GM19193 (cell line): ENCODE measurements around the gene JARID2.

Experiments
- POLR2A ChIP-seq: IDR thresholded peaks from 4 replicates; pipeline ENCODE4 v1.6.1; 2011; ENCODE audit not compliant: insufficient read depth, insufficient read length; ENCODE audit errors: extremely low read depth

JARID2 gene

GRCh38 chr6:15266423-15266996 is 20.6 kb downstream of the JARID2 start:
- TF ChIP-seq POLR2A = no peak

DNA sequence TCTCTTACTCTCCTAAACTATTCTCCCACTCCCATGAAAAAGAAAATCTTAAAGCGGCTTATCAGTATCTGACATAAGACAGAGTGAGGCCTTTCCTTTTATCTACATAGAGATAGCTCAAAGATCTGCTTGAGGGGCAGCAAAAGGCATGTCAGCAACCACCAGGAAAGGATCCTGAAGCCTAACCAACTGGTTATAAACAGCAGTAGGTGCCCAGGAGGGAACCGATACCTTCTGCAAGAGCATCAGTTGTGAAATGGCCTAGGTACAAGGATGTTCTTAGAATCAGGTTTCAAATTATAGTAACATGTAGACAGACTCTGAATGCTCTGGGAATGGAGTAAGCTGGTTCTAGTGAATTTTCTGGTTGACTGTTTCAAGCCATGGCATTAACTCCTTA is 21.4 kb downstream of the JARID2 start:
- no peak for TF ChIP-seq POLR2A

- TF ChIP-seq POLR2A = no peak
Observed at GRCh38 chr6:15268137-15268908, 22.5 kb downstream of the JARID2 start.

GRCh38 chr6:15269011-15269410 is 23.1 kb downstream of the JARID2 start:
- no peak for TF ChIP-seq POLR2A

DNA sequence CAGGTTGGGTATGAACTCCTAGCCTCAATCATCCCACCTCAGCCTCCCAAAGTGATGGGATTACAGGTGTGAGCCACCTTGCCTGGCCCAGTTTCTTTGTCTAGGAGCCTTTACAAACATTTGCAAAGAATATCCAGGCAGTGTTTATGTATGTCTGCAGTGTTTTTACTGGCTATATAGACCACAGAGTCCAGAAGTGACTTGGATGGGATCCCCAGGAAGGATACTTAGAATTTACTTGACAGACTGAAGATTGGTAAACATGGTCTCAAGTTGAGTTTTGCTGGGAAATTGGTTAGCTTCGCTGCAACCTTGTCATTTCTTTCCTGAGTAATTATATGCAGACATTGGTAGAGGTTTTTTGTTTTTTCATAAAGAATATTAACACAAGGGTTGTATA is 23.8 kb downstream of the JARID2 start:
- no peak for TF ChIP-seq POLR2A

DNA sequence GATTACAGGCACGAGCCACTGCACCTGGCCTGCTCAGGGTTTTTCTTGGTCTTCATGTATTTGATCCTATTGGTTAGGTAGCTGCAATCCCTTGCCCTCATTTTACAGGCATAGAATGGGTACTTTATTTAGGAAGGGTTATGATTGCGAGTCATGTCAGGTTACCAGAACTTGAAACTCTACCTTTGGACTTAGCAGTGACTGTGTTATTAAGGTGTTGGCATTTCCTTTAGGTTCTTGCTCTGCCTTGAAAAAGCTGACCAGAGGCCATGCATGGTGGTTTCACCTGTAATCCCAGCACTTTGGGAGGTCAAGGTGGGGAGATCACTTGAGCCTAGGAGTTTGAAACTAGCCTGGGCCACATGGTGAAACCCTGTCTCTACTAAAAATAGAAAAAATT is 24.5 kb downstream of the JARID2 start:
- TF ChIP-seq POLR2A = no peak

DNA sequence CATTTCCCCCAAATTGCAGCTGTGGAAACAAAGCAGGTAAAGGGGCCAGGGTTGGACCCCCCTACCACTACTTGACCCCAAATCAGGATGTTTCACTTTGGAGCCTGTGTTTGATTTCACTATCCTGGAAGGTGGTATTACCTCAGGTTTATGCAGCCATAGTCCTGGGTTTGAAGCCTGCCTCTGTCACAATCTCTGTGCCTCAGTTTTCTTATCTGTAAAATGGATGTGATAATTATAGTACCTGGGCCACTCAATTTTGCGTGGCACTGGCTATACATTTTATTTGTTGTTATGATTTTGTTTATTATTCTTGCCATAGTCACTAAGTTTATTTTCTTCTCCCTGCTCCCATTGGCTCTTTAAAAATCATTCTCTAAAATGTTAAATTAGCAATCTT is 26.7 kb downstream of the JARID2 start:
- no peak for TF ChIP-seq POLR2A

GRCh38 chr6:15274692-15275387 is 29.0 kb downstream of the JARID2 start:
- no peak for TF ChIP-seq POLR2A

GRCh38 chr6:15276036-15276985 is 30.4 kb downstream of the JARID2 start:
- no peak for TF ChIP-seq POLR2A

DNA sequence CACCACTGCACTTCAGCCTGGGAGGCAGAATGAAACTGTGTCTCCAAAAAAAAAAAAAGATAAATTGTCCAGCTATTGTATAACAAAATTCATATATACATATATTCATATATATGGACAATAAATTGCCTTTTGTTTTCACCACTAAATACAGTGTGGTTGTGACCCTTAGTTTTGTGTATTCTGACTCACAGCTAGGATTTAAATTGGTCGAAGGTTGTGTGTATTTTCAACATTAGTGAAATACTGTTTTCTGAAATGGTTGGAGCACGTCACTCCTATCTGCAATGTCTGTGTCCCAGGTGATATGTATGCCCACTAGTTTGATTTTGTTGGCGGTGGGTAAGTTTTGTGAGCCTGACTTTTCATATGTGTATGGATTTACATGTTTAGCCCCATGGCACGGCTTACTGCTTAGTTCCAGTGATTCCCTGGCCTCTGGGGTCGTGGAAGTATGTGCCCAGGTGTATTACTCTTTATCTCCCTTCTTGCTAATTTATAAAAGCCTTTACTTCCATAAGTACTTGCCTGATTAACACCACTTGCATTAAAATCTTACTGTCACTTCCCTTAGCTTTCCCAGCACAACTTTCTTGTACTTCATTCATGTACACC is 33.3 kb downstream of the JARID2 start:
- TF ChIP-seq POLR2A = no peak

- TF ChIP-seq POLR2A = no peak
Observed at GRCh38 chr6:15280028-15280427, 34.2 kb downstream of the JARID2 start.

GRCh38 chr6:15280961-15281360 is 35.1 kb downstream of the JARID2 start:
- TF ChIP-seq POLR2A = no peak

DNA sequence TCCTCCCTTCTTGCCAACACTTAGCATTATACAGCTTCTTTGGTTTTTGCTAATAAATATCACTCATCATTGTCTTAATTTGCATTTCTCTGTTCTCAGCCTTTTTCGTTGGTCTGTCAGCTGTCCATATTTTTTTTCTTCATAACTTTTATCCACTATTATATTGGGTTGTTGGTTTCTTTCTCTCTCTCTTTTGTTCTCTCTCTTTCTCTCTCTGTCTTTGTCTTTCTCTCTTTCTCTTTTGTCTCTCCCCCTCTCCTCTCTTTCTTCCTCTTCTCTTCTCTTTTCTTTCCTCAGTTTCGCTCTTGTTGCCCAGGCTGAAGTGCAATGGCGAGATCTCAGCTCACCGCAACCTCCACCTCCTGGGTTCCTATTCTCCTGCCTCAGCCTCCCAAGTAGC is 36.5 kb downstream of the JARID2 start:
- no peak for TF ChIP-seq POLR2A

DNA sequence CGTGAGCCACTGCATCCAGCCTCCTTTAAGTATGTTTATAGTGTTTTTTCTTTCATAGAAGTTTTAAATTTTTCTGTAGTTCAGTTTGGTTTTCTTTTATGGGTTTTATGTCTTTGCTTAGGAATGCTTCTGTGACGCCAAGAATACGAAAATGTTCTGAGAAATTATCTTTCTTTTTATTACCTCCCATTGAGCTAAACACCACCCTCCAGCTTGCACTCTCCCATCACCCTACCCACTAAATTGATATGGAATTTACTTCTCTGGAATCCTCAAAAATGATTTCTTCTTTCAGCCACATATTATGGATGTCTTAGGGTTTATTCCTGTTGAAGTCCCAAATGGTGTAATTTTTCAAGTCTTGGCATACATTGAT is 38.1 kb downstream of the JARID2 start:
- TF ChIP-seq POLR2A = no peak
